ENCODE results near the gene CTIF.

DNA sequence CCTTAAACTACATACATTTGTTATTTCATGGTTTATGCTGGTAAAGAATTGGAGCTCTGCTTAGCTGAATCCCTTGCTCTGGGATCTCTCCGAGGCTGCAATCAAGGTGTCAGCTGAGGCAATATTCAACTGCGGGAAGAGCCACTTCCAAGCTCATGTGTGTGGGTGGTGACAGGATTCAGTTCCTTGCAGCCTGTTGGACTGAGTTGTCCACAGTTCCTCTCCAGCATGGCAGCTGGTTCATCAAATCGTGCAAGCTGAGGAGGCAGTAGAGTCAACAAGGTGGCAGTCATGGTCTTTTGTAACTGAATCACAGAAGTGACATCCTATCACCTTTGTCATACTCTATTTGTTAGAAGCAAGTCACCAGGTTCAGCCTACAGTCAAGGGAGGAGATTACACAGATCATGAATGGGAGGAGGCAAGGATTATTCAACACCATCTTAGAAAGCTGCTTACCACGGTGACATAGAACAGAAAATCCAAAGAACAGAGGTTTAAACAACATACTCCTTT is 56.9 kb downstream of the CTIF start:
- no peak for TF ChIP-seq POLR2AphosphoS5 (IDR thresholded peaks at IDR 0.05)
- TF ChIP-seq, protein P1, sequence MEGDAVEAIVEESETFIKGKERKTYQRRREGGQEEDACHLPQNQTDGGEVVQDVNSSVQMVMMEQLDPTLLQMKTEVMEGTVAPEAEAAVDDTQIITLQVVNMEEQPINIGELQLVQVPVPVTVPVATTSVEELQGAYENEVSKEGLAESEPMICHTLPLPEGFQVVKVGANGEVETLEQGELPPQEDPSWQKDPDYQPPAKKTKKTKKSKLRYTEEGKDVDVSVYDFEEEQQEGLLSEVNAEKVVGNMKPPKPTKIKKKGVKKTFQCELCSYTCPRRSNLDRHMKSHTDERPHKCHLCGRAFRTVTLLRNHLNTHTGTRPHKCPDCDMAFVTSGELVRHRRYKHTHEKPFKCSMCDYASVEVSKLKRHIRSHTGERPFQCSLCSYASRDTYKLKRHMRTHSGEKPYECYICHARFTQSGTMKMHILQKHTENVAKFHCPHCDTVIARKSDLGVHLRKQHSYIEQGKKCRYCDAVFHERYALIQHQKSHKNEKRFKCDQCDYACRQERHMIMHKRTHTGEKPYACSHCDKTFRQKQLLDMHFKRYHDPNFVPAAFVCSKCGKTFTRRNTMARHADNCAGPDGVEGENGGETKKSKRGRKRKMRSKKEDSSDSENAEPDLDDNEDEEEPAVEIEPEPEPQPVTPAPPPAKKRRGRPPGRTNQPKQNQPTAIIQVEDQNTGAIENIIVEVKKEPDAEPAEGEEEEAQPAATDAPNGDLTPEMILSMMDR (IDR thresholded peaks at IDR 0.05), result no peak
